GM21367 (cell line): Measurements from ENCODE around the gene TMEM81.

Experiments
- ATAC-seq: cut with Tn5 transposase; IDR thresholded peaks from one replicate; pipeline ENCODE4 v1.9.1; 2021; ENCODE audit not compliant: unreplicated experiment

Gene TMEM81, protein sequence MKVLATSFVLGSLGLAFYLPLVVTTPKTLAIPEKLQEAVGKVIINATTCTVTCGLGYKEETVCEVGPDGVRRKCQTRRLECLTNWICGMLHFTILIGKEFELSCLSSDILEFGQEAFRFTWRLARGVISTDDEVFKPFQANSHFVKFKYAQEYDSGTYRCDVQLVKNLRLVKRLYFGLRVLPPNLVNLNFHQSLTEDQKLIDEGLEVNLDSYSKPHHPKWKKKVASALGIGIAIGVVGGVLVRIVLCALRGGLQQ

DNA sequence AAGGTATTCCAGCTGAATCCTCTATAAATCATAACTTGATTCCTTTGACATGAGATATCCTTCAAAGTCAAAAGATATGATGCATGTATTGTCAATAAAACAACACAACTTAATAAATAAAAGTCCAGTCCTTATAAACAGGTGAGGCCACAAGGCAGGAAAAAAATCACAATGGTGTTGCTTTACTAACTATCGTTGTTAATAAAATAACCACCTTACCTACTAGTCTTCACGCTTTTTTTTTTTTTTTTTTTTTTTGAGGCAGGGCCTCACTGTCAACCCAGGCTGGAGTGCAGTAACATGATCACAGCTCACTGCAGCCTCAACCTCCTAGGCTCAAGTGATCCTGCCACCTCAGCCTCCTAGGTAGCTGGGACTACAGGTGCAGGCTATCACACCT, at the start of gene TMEM81:
TSS of gene TMEM81 (minus strand) at position 101 of the 400 bp plus-strand sequence. CDS start 140 bp downstream, outside the sequence.
- ATAC-seq, result no peak

GRCh38 chr1:205133287-205133686, 49.0 kb upstream of the TMEM81 start:
- no peak for ATAC-seq

- ATAC-seq, result no peak
These were observed 45.3 kb upstream of the TMEM81 start for GRCh38 chr1:205129447-205130029.

DNA sequence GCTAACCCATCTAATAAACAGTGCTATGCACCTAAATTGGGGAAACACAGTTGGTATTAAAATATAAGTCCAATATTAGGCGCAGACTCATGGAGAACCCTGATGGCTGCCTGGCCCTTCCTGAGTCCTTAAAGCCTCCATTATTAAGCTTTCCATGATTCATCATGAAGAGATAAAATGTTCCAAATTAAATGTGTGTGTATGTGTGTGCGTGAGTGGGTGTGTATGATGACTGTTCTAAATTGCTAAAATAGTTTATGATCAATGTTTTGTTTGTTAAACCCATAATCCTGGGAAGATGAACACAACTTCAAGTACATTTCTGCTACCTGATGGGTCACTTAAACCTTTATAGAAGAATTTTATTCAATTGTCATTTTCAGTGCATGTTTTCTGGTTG, 43.8 kb upstream of the TMEM81 start:
- no peak for ATAC-seq

DNA sequence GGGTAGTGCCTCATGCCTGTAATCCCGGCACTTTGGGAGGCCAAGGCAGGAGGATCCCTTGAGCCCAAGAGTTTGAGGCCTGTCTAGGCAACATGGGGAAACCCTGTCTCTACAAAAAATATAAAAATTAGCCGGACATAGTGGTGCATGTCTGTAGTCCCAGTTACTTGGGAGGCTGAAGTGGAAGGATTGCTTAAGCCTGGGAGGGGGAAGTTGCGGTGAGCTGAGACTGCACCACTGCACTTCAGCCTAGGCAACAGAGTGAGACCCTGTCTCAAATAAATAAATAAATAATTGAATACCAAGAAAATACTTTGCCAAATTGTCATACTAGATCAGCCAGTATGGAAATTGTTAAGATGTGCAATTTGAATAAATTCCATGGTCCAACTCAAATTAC, 43.4 kb upstream of the TMEM81 start:
- no peak for ATAC-seq

GRCh38 chr1:205124726-205125125, 40.5 kb upstream of the TMEM81 start:
- ATAC-seq, result no peak

DNA sequence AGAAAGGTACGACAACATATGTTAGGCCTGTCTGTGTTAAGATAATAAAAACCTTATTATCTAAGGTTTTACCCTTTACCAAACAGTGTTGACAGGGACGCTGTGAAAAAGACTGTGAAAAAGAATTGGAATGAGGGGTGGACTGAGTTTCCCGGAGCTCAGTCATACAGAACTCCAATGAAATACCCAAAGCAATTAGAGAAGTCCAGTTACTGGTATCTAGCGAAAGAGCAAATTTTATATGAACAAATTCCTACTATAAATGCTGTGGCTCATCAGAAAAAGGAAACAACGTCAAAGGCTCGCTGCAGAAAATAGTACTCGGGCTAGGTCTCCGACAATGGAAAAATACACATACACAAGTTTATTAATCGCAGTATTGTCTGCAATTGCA, 38.2 kb upstream of the TMEM81 start:
- ATAC-seq, result no peak

- ATAC-seq, result peak; percentile 90
These were observed 37.6 kb upstream of the TMEM81 start, which contains the start of gene RBBP5 for GRCh38 chr1:205121660-205122488. Gene RBBP5, minus strand, starts transcription at chr1:205121978. Its CDS starts 105 bp downstream, at chr1:205121873.

DNA sequence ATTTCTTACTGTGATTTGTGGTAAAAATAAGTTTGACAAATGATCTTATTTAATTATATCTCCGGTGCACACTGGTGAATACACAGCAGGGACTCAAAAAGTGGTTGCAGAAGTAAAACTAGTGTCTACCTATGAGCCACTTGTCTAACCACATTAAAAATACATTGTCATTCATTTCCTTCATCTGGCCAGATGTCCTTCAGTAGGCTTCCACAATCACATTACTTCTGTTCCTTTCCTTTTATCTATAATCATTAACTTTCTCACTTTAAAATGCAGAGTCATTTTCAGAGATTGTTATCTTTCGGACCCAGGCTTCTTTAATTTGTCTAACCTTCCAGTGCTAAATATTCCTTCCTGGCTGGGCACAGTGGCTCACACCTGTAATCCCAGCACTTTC, 34.5 kb upstream of the TMEM81 start:
- ATAC-seq, result no peak

DNA sequence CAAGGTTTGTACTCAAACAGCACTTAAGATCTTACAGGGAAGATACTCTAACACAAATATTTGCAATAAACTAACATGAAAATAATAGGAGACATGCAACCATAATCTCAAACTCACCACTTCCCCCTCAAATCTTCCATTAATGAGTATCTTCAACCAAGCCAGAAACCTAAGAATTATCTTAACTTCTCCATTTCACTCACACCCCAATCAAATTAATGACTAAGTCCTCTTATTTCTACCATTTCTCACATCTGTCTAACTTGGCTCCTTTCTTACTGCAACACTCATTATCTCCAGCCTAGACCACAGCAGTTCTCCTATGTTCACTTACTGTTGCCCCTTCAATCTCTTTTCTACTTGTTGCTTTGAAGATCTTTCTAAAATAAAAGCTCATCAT, 27.1 kb upstream of the TMEM81 start:
- no peak for ATAC-seq

- no peak for ATAC-seq
These were observed 25.5 kb upstream of the TMEM81 start for GRCh38 chr1:205109711-205110110.

DNA sequence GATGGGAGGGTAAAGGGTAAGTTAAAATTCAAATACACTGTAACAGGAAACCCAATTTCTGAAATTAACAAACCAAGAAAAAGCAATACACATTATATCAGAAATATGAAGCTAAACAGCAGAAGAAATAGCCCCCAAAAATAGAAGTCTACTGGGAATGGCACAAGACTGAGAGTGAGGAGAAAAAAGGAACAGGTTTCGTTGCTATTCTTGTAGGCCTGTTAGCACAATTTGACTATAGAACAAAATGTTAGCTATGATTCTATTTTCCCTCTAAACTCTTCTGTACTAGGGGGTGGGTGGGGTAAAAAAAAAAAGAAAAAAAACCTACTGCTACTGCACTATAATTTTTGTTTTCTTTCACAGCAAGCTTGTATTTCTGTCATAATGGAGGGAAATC, 25.0 kb upstream of the TMEM81 start:
- no peak for ATAC-seq

- ATAC-seq, result no peak
These were observed 24.2 kb upstream of the TMEM81 start for GRCh38 chr1:205108464-205108863.

DNA sequence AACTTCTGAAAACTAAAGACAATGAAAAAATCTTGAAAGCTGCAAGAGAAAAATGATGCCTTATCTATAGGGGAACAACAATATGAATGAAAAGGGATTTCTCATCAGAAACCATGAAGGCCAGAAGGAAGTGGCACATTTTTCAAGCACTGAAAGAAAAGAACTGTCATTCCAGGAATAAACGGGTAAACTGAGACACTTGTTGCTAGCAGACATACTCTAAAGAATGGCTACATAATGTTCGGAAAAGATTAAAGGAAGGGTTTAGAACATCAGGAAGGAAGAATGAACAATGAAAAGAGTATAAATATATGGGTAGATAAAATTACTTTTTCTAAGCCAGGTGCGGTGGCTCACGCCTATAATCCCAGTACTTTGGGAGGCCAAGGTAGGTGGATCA, 23.1 kb upstream of the TMEM81 start:
- no peak for ATAC-seq

DNA sequence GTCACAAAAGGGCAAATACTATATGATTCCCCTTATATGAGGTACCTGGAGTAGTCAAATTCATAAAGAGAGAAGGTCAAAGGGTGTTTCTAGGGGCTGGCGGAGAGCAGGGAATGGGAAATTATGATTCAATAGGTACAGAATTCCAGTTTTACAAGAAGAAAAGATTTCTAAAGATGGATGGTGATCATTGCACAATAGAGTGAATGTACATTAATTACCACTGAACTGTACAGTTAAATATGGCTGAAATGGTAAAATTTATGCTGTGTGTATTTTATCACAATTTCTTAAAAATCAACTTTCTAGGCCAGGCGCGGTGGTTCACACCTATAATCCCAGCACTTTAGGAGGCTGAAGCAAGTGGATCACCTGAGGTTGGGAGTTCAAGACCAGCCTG, 18.1 kb upstream of the TMEM81 start:
- no peak for ATAC-seq

DNA sequence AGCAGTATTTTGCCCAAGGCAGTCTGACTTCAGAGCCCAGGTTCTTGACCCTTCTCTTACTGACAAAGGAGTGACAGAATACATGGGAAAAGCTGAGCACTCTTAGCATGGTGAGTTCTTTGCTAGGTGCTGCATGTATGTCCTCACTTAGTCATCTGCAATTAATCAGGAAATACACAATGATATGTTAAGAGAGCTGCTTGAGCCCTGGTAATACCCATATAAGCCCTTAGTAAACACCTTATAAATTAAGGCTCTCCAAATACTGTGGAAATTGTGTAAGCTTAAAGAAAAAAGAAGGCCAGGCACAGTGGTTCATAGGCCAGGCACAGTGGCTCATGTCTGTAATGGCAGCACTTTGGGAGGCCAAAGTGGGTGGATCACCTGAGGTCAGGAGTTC, 14.0 kb upstream of the TMEM81 start:
- ATAC-seq, result no peak

- no peak for ATAC-seq
These were observed 11.2 kb upstream of the TMEM81 start for GRCh38 chr1:205095422-205095821.

- ATAC-seq, result no peak
These were observed 6.9 kb upstream of the TMEM81 start for GRCh38 chr1:205091043-205091740.

- no peak for ATAC-seq
These were observed 4.1 kb upstream of the TMEM81 start for GRCh38 chr1:205088341-205088740.

- no peak for ATAC-seq
These were observed 1.8 kb downstream of the TMEM81 start for GRCh38 chr1:205082431-205082830.

DNA sequence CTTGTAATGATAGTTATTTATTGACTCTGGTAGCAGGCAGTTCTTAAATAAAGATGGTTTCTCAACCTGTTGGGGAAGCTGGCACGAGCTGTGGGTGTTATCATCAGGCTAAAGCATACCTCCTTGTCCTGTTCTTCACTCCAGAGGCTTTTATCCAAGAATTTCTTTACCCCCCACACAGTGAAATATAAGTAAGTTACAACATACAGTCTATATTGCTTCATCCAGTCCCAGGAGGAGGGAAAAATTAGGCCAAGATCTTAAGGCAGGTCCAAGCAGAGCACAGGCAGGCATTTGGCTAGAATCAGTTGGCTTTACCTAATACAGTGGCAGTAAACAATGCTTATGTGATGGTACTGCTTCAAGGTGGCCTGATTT, 6.3 kb downstream of the TMEM81 start:
- ATAC-seq, result no peak
